ENCODE data around the gene CBLIF. TPM values are rescaled to one million over a fixed set of nuclear protein-coding genes. Genes with fewer than 3 reads are reported as not detected.

CBLIF gene
- total and polyA plus RNA-seq, 2 experiments from 2014 or later = not detected

DNA sequence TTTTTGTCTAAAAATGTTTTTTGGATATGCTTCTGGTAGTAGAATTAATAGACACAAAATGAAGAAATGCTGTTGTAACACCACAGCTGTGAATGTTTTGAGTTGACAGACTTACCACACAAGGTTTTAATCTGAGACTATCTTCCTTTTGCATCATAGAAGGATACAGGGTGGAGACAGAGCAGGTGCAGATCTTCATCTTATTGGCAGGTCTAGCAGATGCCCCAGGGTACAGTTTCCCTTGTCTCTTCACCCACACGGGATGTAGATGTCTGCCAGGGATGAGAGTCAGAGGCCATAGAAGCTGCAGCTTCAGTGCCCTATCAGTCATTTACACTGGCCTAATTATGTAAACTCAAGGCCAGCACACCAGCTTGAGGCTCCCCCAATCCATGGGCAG, 34.3 kb upstream of the CBLIF start:
- H3K9me2 ChIP-seq (ENCODE audit: insufficient read depth) = no peaks in the 10 kb centered on the region
- no peak for TF ChIP-seq EZH2phosphoT487 (IDR thresholded peaks at IDR 0.05; ENCODE audit: insufficient read depth, low read depth)
- TF ChIP-seq EZH2 (IDR thresholded peaks at IDR 0.05; ENCODE audit: insufficient read depth, poor library complexity, severe bottlenecking) = no peak
- no peaks in the 10 kb centered on the region for H3K27me3 ChIP-seq (replicated peaks; ENCODE audit: insufficient read depth)
- no peaks in the 10 kb centered on the region for H3K9me3 ChIP-seq (ENCODE audit: low read depth)
- H3K4me2 ChIP-seq (ENCODE audit: unreplicated experiment) = no peak overlapping the region
- H4K20me1 ChIP-seq (ENCODE audit: insufficient read depth) = no peaks in the 10 kb centered on the region
- H3K36me3 ChIP-seq (ENCODE audit: low read depth) = no peaks in the 10 kb centered on the region
- H3K79me2 ChIP-seq (ENCODE audit: insufficient read depth) = no peaks in the 10 kb centered on the region
- H3K4me1 ChIP-seq (ENCODE audit: insufficient read depth) = no peaks in the 10 kb centered on the region
- H2AFZ ChIP-seq = no peak overlapping the region
- DNase-seq = no peak
- H3K4me3 ChIP-seq = no peak overlapping the region
- 0 to 33% methylated on average over 1 of the region's 1 CpG for WGBS, 2 experiments (ENCODE audit: low coverage in 1 of 2, low lambda C conversion rate in 2 of 2, missing lambda C conversion rate in 2 of 2)
- in situ Hi-C loops (cut with MboI) = no loop called here
- H3K9ac ChIP-seq = no peak overlapping the region
- H3K27ac ChIP-seq = no peak overlapping the region
- no peaks in the 10 kb centered on the region for H3F3A ChIP-seq (ENCODE audit: insufficient read depth)

DNA sequence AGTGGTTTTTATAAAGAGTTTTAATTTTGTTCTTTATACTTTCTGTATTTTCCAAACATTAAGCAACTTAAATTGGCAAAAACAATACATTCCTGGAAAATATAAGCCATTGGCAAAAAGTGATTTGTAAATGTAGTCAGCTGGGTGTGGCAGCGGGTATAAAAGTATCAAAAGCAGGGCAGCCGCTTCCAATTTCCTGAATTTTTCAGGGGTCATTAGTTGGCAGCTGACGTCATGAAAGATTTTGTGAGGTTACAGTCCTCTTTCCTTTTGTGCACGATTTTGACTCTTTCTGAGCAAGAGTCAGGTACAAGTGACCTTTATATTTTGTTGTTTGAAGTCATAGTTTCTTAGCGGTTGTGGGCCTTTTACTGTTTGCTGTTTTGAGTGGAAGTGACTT, 33.3 kb upstream of the CBLIF start, which contains the start of gene OOSP3:
Gene OOSP3 (plus strand): TSS at position 208 of the 400 bp plus-strand sequence. CDS start 27 bp downstream, at position 235.
- WGBS, 2 experiments (ENCODE audit: low coverage in 1 of 2, low lambda C conversion rate in 2 of 2, missing lambda C conversion rate in 2 of 2) = 11 to 12% methylated on average over 5 of the region's 5 CpGs

DNA sequence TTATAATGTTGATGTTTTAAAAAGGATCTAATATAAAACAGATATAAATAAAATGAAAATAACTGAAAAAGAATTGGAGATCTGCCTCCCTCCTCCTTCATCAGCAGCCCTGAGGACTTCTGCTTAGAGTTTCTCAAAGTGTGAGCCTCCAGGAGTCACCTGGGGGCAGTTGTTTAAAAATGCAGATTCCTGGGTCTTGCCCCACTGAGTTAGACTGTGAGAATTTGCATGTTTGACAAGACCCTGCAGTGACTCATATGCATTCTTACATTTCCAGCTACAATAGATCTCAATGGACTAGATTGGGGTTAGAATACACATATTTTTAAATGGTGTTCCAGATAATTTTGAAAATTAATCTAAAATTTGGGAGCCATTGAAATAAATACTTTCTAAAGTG, 32.5 kb upstream of the CBLIF start:
- in situ Hi-C loops (cut with MboI) = no loop called here

More for the DNA sequence above, 33.3 kb upstream of the CBLIF start, which contains the start of gene OOSP3:
- H3K79me2 ChIP-seq (ENCODE audit: insufficient read depth) = no peaks in the 10 kb centered on the region
- no peak within 1 kb of the TSS for H3K9ac ChIP-seq
- no peaks in the 10 kb centered on the region for H3F3A ChIP-seq (ENCODE audit: insufficient read depth)
- H3K9me3 ChIP-seq (ENCODE audit: low read depth) = no peaks in the 10 kb centered on the region
- H3K27ac ChIP-seq = no peak within 1 kb of the TSS
- H2AFZ ChIP-seq = no peak within 1 kb of the TSS
- in situ Hi-C loops (cut with MboI) = no loop called here
- H3K36me3 ChIP-seq (ENCODE audit: low read depth) = no peaks in the 10 kb centered on the region
- H3K4me2 ChIP-seq (ENCODE audit: unreplicated experiment) = no peak within 1 kb of the TSS
- TF ChIP-seq EZH2phosphoT487 (IDR thresholded peaks at IDR 0.05; ENCODE audit: insufficient read depth, low read depth) (no peak), EZH2 (IDR thresholded peaks at IDR 0.05; ENCODE audit: insufficient read depth, poor library complexity, severe bottlenecking) (no peak)
- no peaks in the 10 kb centered on the region for H4K20me1 ChIP-seq (ENCODE audit: insufficient read depth)
- no peaks in the 10 kb centered on the region for H3K9me2 ChIP-seq (ENCODE audit: insufficient read depth)
- no peaks in the 10 kb centered on the region for H3K27me3 ChIP-seq (replicated peaks; ENCODE audit: insufficient read depth)
- H3K4me3 ChIP-seq = no peak within 1 kb of the TSS
- no peak for DNase-seq
- no peaks in the 10 kb centered on the region for H3K4me1 ChIP-seq (ENCODE audit: insufficient read depth)

DNA sequence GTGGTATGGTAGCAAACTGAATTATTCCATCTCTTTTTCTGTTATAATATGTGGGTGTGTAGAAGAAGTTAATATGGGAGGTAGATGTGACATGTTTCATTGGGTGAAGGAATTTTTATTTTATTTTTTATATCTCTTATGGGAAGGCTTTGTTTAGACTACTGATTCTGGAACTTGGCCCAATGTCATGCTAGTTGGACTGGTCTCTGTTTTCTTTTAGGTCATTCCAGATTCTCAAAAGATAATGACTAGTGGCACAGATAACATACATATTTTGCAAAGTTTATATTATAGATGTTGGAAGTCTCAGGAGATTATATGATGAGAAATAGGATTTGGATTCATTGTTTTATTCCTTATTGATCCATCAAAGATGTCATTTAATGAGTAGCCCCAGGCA, 32.0 kb upstream of the CBLIF start:
- H3K9me3 ChIP-seq (ENCODE audit: low read depth) = no peaks in the 10 kb centered on the region
- no peak overlapping the region for H3K4me2 ChIP-seq (ENCODE audit: unreplicated experiment)
- no peaks in the 10 kb centered on the region for H3K27me3 ChIP-seq (replicated peaks; ENCODE audit: insufficient read depth)
- no peaks in the 10 kb centered on the region for H3F3A ChIP-seq (ENCODE audit: insufficient read depth)
- no peak overlapping the region for H3K27ac ChIP-seq
- H3K4me1 ChIP-seq (ENCODE audit: insufficient read depth) = no peaks in the 10 kb centered on the region
- no peak for DNase-seq
- H3K79me2 ChIP-seq (ENCODE audit: insufficient read depth) = no peaks in the 10 kb centered on the region
- in situ Hi-C loops (cut with MboI) = no loop called here
- H2AFZ ChIP-seq = no peak overlapping the region
- H3K36me3 ChIP-seq (ENCODE audit: low read depth) = no peaks in the 10 kb centered on the region
- H3K4me3 ChIP-seq = no peak overlapping the region
- no peaks in the 10 kb centered on the region for H3K9me2 ChIP-seq (ENCODE audit: insufficient read depth)
- TF ChIP-seq EZH2 (IDR thresholded peaks at IDR 0.05; ENCODE audit: insufficient read depth, poor library complexity, severe bottlenecking) = no peak
- no peak for TF ChIP-seq EZH2phosphoT487 (IDR thresholded peaks at IDR 0.05; ENCODE audit: insufficient read depth, low read depth)
- no peaks in the 10 kb centered on the region for H4K20me1 ChIP-seq (ENCODE audit: insufficient read depth)
- H3K9ac ChIP-seq = no peak overlapping the region

More for the DNA sequence above, 32.5 kb upstream of the CBLIF start:
- H2AFZ ChIP-seq = no peak overlapping the region
- no peaks in the 10 kb centered on the region for H3K79me2 ChIP-seq (ENCODE audit: insufficient read depth)
- no peaks in the 10 kb centered on the region for H3K9me3 ChIP-seq (ENCODE audit: low read depth)
- no peak overlapping the region for H3K27ac ChIP-seq
- no peaks in the 10 kb centered on the region for H3K4me1 ChIP-seq (ENCODE audit: insufficient read depth)
- no peaks in the 10 kb centered on the region for H3F3A ChIP-seq (ENCODE audit: insufficient read depth)
- H3K4me2 ChIP-seq (ENCODE audit: unreplicated experiment) = no peak overlapping the region
- DNase-seq = no peak
- no peak overlapping the region for H3K9ac ChIP-seq
- H3K36me3 ChIP-seq (ENCODE audit: low read depth) = no peaks in the 10 kb centered on the region
- no peaks in the 10 kb centered on the region for H3K9me2 ChIP-seq (ENCODE audit: insufficient read depth)
- H4K20me1 ChIP-seq (ENCODE audit: insufficient read depth) = no peaks in the 10 kb centered on the region
- no peak overlapping the region for H3K4me3 ChIP-seq
- TF ChIP-seq EZH2 (IDR thresholded peaks at IDR 0.05; ENCODE audit: insufficient read depth, poor library complexity, severe bottlenecking) (no peak), EZH2phosphoT487 (IDR thresholded peaks at IDR 0.05; ENCODE audit: insufficient read depth, low read depth) (no peak)
- no peaks in the 10 kb centered on the region for H3K27me3 ChIP-seq (replicated peaks; ENCODE audit: insufficient read depth)

DNA sequence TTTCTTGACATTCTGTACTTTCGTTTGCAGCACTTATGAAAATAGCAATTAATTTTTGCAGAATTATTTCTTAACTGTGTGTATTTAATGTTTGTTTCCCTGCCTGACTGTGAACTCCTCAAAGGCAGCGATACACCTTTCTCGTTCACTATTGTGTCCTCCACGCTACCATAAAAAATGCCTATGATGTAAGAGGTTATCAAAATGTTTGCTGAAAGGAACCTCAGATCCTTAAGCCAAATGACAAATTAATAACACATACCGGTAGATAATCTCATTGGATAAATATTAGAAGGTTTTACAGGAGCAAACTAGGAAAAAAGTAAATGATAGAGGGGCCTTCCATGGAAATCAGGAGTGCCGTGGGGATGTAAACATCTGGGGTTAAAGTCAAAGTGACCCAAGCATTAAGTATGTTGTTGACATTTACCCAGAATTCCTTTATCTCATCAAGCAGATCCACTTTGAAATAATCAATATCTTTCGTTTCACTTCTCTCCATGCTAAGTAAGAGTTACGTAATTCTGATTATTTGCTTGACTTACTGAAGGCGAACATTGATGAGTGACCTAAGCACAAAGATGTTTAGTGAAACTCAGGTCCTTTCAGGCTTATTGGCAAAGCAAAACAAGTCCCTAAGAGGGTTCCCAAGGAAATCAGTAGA, 30.7 kb upstream of the CBLIF start:
- Histone ChIP-seq H3F3A (ENCODE audit: insufficient read depth) (no peaks in the 10 kb centered on the region), H3K27me3 (replicated peaks; ENCODE audit: insufficient read depth) (no peaks in the 10 kb centered on the region), H3K4me2 (ENCODE audit: unreplicated experiment) (no peak overlapping the region), H2AFZ (no peak overlapping the region), H3K79me2 (ENCODE audit: insufficient read depth) (no peaks in the 10 kb centered on the region), H3K9me3 (ENCODE audit: low read depth) (no peaks in the 10 kb centered on the region), H3K4me3 (no peak overlapping the region), H3K27ac (no peak overlapping the region), H3K9me2 (ENCODE audit: insufficient read depth) (no peaks in the 10 kb centered on the region), H3K36me3 (ENCODE audit: low read depth) (no peaks in the 10 kb centered on the region), H3K4me1 (ENCODE audit: insufficient read depth) (no peaks in the 10 kb centered on the region), H3K9ac (no peak overlapping the region), H4K20me1 (ENCODE audit: insufficient read depth) (no peaks in the 10 kb centered on the region)
- WGBS, 2 experiments (ENCODE audit: low coverage in 1 of 2, low lambda C conversion rate in 2 of 2, missing lambda C conversion rate in 2 of 2) = 39 to 40% methylated on average over 9 of the region's 9 CpGs
- DNase-seq = no peak
- TF ChIP-seq EZH2 (IDR thresholded peaks at IDR 0.05; ENCODE audit: insufficient read depth, poor library complexity, severe bottlenecking) (no peak), EZH2phosphoT487 (IDR thresholded peaks at IDR 0.05; ENCODE audit: insufficient read depth, low read depth) (no peak)
- in situ Hi-C loops (cut with MboI) = no loop called here

Data from GM23248 (cell line).